GM23248 (cell line): ENCODE measurements around the gene HSD17B3.

Experiments
- EZH2 ChIP-seq: fragments of 200-600 bp; sonication (generic); IDR thresholded peaks from 2 replicates; pipeline ENCODE4 v1.6.1; 2018; ENCODE audit warnings: antibody characterized with exemption, mild to moderate bottlenecking; ENCODE audit not compliant: insufficient read depth, poor library complexity, severe bottlenecking
- EZH2phosphoT487 ChIP-seq: fragments of 200-600 bp; sonication (generic); IDR thresholded peaks from 2 replicates; pipeline ENCODE4 v1.6.1; 2018; ENCODE audit warnings: antibody characterized with exemption, moderate library complexity, mild to moderate bottlenecking, low read depth; ENCODE audit not compliant: insufficient read depth

- TF ChIP-seq EZH2phosphoT487 (no peak), EZH2 (no peak)
These were observed 50.5 kb downstream of the HSD17B3 start for GRCh38 chr9:96251451-96251850.
